DND-41 (cell line): ENCODE results near the gene MYCBP.
A peak's percentile ranks its signal among the peaks of the same experiment; 100 is the strongest.

Source experiments
- ATAC-seq: fragments of 200-7000 bp; cut with Tn5 transposase; 3 replicates; pipeline ENCODE4 v1.9.1; 2021; ENCODE audit warnings: low read depth; ENCODE audit not compliant: insufficient read depth
- DNase-seq: peaks from one replicate; pipeline ENCODE4 v3.0.0-alpha.2; 2020
- H2AFZ ChIP-seq: 2 replicates; pipeline ENCODE4 v1.6.0; 2012; ENCODE audit warnings: low read depth, low read length
- H3K27ac ChIP-seq: 2 replicates; pipeline ENCODE4 v1.5.1; 2012; ENCODE audit warnings: low read length, inconsistent platforms
- H3K27me3 ChIP-seq: fragments of 200-600 bp; sonication (generic); 2 replicates; pipeline ENCODE4 v1.6.0; 2012; ENCODE audit warnings: low read length, mild to moderate bottlenecking, inconsistent platforms; ENCODE audit not compliant: insufficient read depth, poor library complexity
- H3K36me3 ChIP-seq: 2 replicates; pipeline ENCODE4 v1.5.1; 2012; ENCODE audit warnings: low read length, inconsistent platforms; ENCODE audit not compliant: insufficient read depth
- H3K4me1 ChIP-seq: 2 replicates; pipeline ENCODE4 v1.5.1; 2012; ENCODE audit warnings: mild to moderate bottlenecking, low read length; ENCODE audit not compliant: insufficient read depth
- H3K4me2 ChIP-seq: 2 replicates; pipeline ENCODE4 v1.6.0; 2012; ENCODE audit warnings: mild to moderate bottlenecking, moderate library complexity, low read length, inconsistent platforms; ENCODE audit not compliant: insufficient read depth
- H3K4me3 ChIP-seq, 2 experiments: fragments of 200-600 bp in 1 of 2; shearing (Covaris generic) in 1 of 2; 2 replicates each; pipeline ENCODE4 v1.5.1; 2012 to 2016; ENCODE audit warnings: inconsistent platforms in 2 of 2, low read length in 2 of 2, mild to moderate bottlenecking in 2 of 2, low read depth in 1 of 2, moderate library complexity in 1 of 2
- H3K79me2 ChIP-seq: 2 replicates; pipeline ENCODE4 v1.6.0; 2012; ENCODE audit warnings: low read length, inconsistent platforms; ENCODE audit not compliant: insufficient read depth
- H3K9ac ChIP-seq: 2 replicates; pipeline ENCODE4 v1.6.0; 2012; ENCODE audit warnings: low read depth, mild to moderate bottlenecking, inconsistent platforms, low read length, moderate library complexity
- H3K9me3 ChIP-seq: 2 replicates; pipeline ENCODE4 v1.5.1; 2012; ENCODE audit warnings: low read length, moderate library complexity, mild to moderate bottlenecking, inconsistent platforms; ENCODE audit not compliant: insufficient read depth, severe bottlenecking
- H4K20me1 ChIP-seq: 2 replicates; pipeline ENCODE4 v1.6.0; 2012; ENCODE audit warnings: low read length; ENCODE audit not compliant: insufficient read depth
- CTCF ChIP-seq: IDR thresholded peaks from 2 replicates; pipeline ENCODE4 v1.5.1; 2012; ENCODE audit warnings: borderline replicate concordance, low read length, moderate library complexity, mild to moderate bottlenecking; ENCODE audit not compliant: poor library complexity, severe bottlenecking; ENCODE audit errors: extremely low read depth
- EZH2 ChIP-seq: IDR thresholded peaks from 3 replicates; pipeline ENCODE4 v1.6.1; 2012; ENCODE audit warnings: borderline replicate concordance, low read depth, mild to moderate bottlenecking, moderate library complexity, low read length, inconsistent platforms; ENCODE audit not compliant: severe bottlenecking

MYCBP gene

GRCh38 chr1:38885092-38885491 is 11.9 kb upstream of the MYCBP start:
- Histone ChIP-seq H3K9ac (no peak overlapping the region), H3K27me3 (no peaks in the 10 kb centered on the region), H3K36me3 (no peaks in the 10 kb centered on the region), H3K4me1 (no peaks in the 10 kb centered on the region), H2AFZ (no peak overlapping the region), H3K27ac (no peak overlapping the region), H3K9me3 (no peaks in the 10 kb centered on the region), H3K4me3 (no peak overlapping the region), H3K4me2 (no peak overlapping the region), H3K79me2 (no peaks in the 10 kb centered on the region), H4K20me1 (no peaks in the 10 kb centered on the region)
- no peak for TF ChIP-seq CTCF
- DNase-seq (no peak), ATAC-seq (no peak)

GRCh38 chr1:38881487-38881886 is 8.3 kb upstream of the MYCBP start, which contains the start of gene GJA9:
GJA9 (minus strand) TSS chr1:38881587; CDS start chr1:38876098, 5,489 bp downstream.
- Histone ChIP-seq H3K27me3 (no peaks in the 10 kb centered on the region), H3K4me3 (no peak within 1 kb of the TSS), H3K79me2 (no peaks in the 10 kb centered on the region), H3K27ac (no peak within 1 kb of the TSS), H3K36me3 (no peaks in the 10 kb centered on the region), H2AFZ (no peak within 1 kb of the TSS), H3K9me3 (no peaks in the 10 kb centered on the region), H4K20me1 (no peaks in the 10 kb centered on the region), H3K9ac (no peak within 1 kb of the TSS), H3K4me1 (no peaks in the 10 kb centered on the region), H3K4me2 (no peak within 1 kb of the TSS)
- no peak for DNase-seq
- ATAC-seq = no peak
- TF ChIP-seq CTCF (no peak), EZH2 (no peak)

- no peak overlapping the region for H3K9ac ChIP-seq
- H2AFZ ChIP-seq = no peak overlapping the region
- no peak for ATAC-seq
- peaks cover 28% of the 10 kb centered on the region for H3K4me1 ChIP-seq
- H3K36me3 ChIP-seq = peaks cover 4% of the 10 kb centered on the region; the same call in 1 of the 2 replicates
- H4K20me1 ChIP-seq = no peaks in the 10 kb centered on the region
- DNase-seq = no peak
- no peaks in the 10 kb centered on the region for H3K27me3 ChIP-seq
- peaks cover 27% of the 10 kb centered on the region for H3K79me2 ChIP-seq
- TF ChIP-seq CTCF (no peak), EZH2 (no peak)
- no peak overlapping the region for H3K4me2 ChIP-seq
- H3K4me3 ChIP-seq = no peak overlapping the region
- H3K27ac ChIP-seq = no peak overlapping the region
- H3K9me3 ChIP-seq = no peaks in the 10 kb centered on the region
Measured at GRCh38 chr1:38875811-38876210, 2.7 kb upstream of the MYCBP start.

- H3K9ac ChIP-seq = peak overlapping the region; percentile 76
- peak overlapping the region; percentile 73 for H3K27ac ChIP-seq
- H3K9me3 ChIP-seq = no peaks in the 10 kb centered on the region
- no peak for TF ChIP-seq EZH2
- no peak for TF ChIP-seq CTCF
- peaks cover 8% of the 10 kb centered on the region for H3K36me3 ChIP-seq
- peak; percentile 53 for DNase-seq
- H3K27me3 ChIP-seq = no peaks in the 10 kb centered on the region
- H3K4me3 ChIP-seq = peak overlapping the region; percentile 85 to 96
- H4K20me1 ChIP-seq = peaks cover 5% of the 10 kb centered on the region; the same call in 1 of the 2 replicates
- H2AFZ ChIP-seq = peak overlapping the region; percentile 84
- ATAC-seq = peak; percentile 44
- H3K4me1 ChIP-seq = peaks cover 28% of the 10 kb centered on the region
- peaks cover 45% of the 10 kb centered on the region for H3K79me2 ChIP-seq
- H3K4me2 ChIP-seq = peak overlapping the region; percentile 89
Measured at GRCh38 chr1:38872401-38873026, 634 bp downstream of the MYCBP start.
